ENCODE results near the gene PPIG. TPM values are rescaled to one million over a fixed set of nuclear protein-coding genes. Genes with fewer than 3 reads are reported as not detected.
A peak's percentile ranks its signal among the peaks of the same experiment; 100 is the strongest.
"Not testable (repeated sequence)": the region's sequence is repeated elsewhere in the genome, so short reads cannot be mapped to it uniquely, and the experiment has no call there.

The PPIG gene
- total and polyA plus RNA-seq, 5 donors: 40.4 to 49.4 (median 41.8) TPM

- WGBS: 90% methylated on average over 3 of the region's 3 CpGs
- no peaks in the 10 kb centered on the region for H3K27me3 ChIP-seq (ENCODE audit: control insufficient read depth, insufficient read depth)
- DNase-seq (no peak), ATAC-seq (no peak)
- no peaks in the 10 kb centered on the region for H3K4me1 ChIP-seq (ENCODE audit: control insufficient read depth, insufficient read depth, low read length)
- H3K27ac ChIP-seq (ENCODE audit: low read length): no peak overlapping the region
- no peaks in the 10 kb centered on the region for H3K9me3 ChIP-seq (ENCODE audit: control insufficient read depth, low read length)
- intact Hi-C loops (cut with DNase I): no loop called here
- no peak overlapping the region for H3K4me3 ChIP-seq (ENCODE audit: low read length)
Observed at GRCh38 chr2:169571571-169571970, 12.6 kb upstream of the PPIG start.

- 86% methylated on average over 1 of the region's 1 CpG for WGBS
- no peak for DNase-seq
- no peaks in the 10 kb centered on the region for H3K9me3 ChIP-seq (ENCODE audit: control insufficient read depth, low read length)
- no peak for ATAC-seq
- H3K27ac ChIP-seq (ENCODE audit: low read length): no peak overlapping the region
- intact Hi-C loops (cut with DNase I): no loop called here
- no peaks in the 10 kb centered on the region for H3K27me3 ChIP-seq (ENCODE audit: control insufficient read depth, insufficient read depth)
- no peaks in the 10 kb centered on the region for H3K4me1 ChIP-seq (ENCODE audit: control insufficient read depth, insufficient read depth, low read length)
- H3K4me3 ChIP-seq (ENCODE audit: low read length): no peak overlapping the region
Observed at GRCh38 chr2:169572189-169572588, 12.0 kb upstream of the PPIG start.

DNA sequence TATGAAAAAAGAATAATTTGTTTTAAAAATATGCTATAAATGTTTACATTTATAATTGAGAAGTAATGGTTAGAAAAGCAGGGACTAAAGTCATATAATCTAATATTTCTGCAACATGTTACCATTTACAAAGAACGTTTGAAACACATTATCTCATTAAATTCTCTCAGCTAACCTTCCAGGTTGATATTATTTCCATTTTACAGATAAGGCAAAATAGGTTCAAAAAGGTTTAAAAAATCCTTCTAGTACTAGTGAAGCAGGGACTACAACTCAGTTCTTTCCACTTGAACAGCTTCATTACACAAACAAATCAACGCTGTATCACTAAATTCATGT lies 11.4 kb upstream of the PPIG start:
- H3K4me1 ChIP-seq (ENCODE audit: control insufficient read depth, insufficient read depth, low read length): no peaks in the 10 kb centered on the region
- intact Hi-C loops (cut with DNase I): no loop called here
- H3K27me3 ChIP-seq (ENCODE audit: control insufficient read depth, insufficient read depth): no peaks in the 10 kb centered on the region
- peak overlapping the region; percentile 96 for H3K4me3 ChIP-seq (ENCODE audit: low read length)
- no peak overlapping the region for H3K27ac ChIP-seq (ENCODE audit: low read length)
- ATAC-seq (no peak), DNase-seq (no peak)
- H3K9me3 ChIP-seq (ENCODE audit: control insufficient read depth, low read length): no peaks in the 10 kb centered on the region
- WGBS: 27% methylated on average over 2 of the region's 2 CpGs

GRCh38 chr2:169573160-169573973 lies 10.8 kb upstream of the PPIG start, which contains the start of gene FASTKD1:
Gene FASTKD1 (minus strand): TSS chr2:169573865. CDS start chr2:169572029, 1,836 bp downstream.
- Histone ChIP-seq H3K27ac (ENCODE audit: low read length) (peak within 1 kb of the TSS; percentile 75), H3K27me3 (ENCODE audit: control insufficient read depth, insufficient read depth) (no peaks in the 10 kb centered on the region), H3K9me3 (ENCODE audit: control insufficient read depth, low read length) (no peaks in the 10 kb centered on the region), H3K4me1 (ENCODE audit: control insufficient read depth, insufficient read depth, low read length) (no peaks in the 10 kb centered on the region), H3K4me3 (ENCODE audit: low read length) (peak within 1 kb of the TSS; percentile 96)
- intact Hi-C loops (cut with DNase I): no loop called here
- ATAC-seq (peak; percentile 100), DNase-seq (peak; percentile 92 to 96 (median 95))
- under 1% methylated on average over 33 of the region's 33 CpGs for WGBS

DNA sequence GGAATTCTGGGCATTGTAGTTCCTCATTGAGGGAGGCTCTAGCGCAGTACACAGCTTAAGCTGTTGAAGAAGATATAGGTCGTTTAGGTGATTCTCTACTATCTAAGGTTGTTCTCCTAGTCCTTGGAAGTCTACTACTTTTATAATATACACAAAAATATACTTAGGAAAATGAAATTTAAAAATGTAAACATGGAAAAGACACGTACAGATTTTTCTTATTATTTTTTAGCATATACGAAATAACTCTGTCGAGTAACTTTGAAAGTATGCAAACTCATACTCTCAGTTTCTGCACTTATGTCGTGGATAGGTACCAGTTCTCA lies 10.2 kb upstream of the PPIG start:
- intact Hi-C loops (cut with DNase I): no loop called here
- H3K27ac ChIP-seq (ENCODE audit: low read length): no peak overlapping the region
- no peaks in the 10 kb centered on the region for H3K27me3 ChIP-seq (ENCODE audit: control insufficient read depth, insufficient read depth)
- no peak for DNase-seq
- H3K9me3 ChIP-seq (ENCODE audit: control insufficient read depth, low read length): no peaks in the 10 kb centered on the region
- no peaks in the 10 kb centered on the region for H3K4me1 ChIP-seq (ENCODE audit: control insufficient read depth, insufficient read depth, low read length)
- ATAC-seq: no peak
- 39% methylated on average over 6 of the region's 6 CpGs for WGBS
- H3K4me3 ChIP-seq (ENCODE audit: low read length): peak overlapping the region; percentile 96

- DNase-seq; H3K9me3 ChIP-seq (ENCODE audit: control insufficient read depth, low read length); H3K27ac ChIP-seq (ENCODE audit: low read length); H3K27me3 ChIP-seq (ENCODE audit: control insufficient read depth, insufficient read depth); intact Hi-C loops (cut with DNase I); H3K4me1 ChIP-seq (ENCODE audit: control insufficient read depth, insufficient read depth, low read length); ATAC-seq; H3K4me3 ChIP-seq (ENCODE audit: low read length): not testable (repeated sequence)
- 81% methylated on average over 5 of the region's 5 CpGs for WGBS
Observed at GRCh38 chr2:169574539-169574938, 9.6 kb upstream of the PPIG start.

DNA sequence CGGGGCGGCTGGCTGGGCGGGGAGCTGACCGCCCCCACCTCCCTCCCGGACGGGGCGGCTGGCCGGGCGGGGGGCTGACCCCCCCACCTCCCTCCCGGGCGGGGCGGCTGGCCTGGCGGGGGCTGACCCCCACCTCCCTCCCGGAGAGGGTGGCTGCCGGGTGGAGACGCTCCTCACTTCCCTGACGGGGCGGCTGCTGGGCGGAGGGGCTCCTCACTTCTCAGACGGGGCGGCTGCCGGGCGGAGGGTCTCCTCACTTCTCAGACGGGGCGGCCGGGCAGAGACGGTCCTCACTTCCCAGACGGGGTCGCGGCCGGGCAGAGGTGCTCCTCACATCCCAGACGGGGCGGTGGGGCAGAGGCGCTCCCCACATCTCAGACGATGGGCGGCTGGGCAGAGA lies 8.9 kb upstream of the PPIG start:
- H3K4me1 ChIP-seq (ENCODE audit: control insufficient read depth, insufficient read depth, low read length); ATAC-seq; H3K27ac ChIP-seq (ENCODE audit: low read length); H3K9me3 ChIP-seq (ENCODE audit: control insufficient read depth, low read length); intact Hi-C loops (cut with DNase I); H3K27me3 ChIP-seq (ENCODE audit: control insufficient read depth, insufficient read depth); H3K4me3 ChIP-seq (ENCODE audit: low read length): not testable (repeated sequence)
- WGBS: 91% methylated on average over 33 of the region's 36 CpGs
- DNase-seq: peak in 1 of 3 donors; percentile 58

DNA sequence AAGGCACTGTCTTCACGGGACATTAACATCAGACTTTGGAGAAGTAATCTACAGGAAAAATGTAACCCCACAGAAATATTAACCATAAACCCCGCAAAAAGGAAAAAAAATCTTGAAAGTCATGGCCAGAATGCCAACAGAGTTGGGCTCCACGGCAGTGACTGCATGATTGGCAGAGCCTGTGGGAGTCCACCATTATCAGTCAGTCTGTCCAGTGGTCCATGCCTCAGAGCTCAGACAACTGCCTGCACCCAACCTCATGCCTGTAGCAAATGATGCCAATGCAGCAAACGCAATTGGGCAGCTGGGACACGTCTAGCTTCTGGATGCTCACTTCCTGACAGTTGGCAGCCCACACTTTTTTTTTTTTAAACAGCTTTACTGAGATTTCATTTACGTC lies 5.1 kb upstream of the PPIG start:
- DNase-seq: no peak

GRCh38 chr2:169582552-169583266 lies 1.4 kb upstream of the PPIG start:
- H3K4me1 ChIP-seq (ENCODE audit: control insufficient read depth, insufficient read depth, low read length): not testable (repeated sequence)

More for the DNA sequence above, 5.1 kb upstream of the PPIG start:
- ATAC-seq: no peak
- Histone ChIP-seq H3K27ac (ENCODE audit: low read length) (no peak overlapping the region), H3K27me3 (ENCODE audit: control insufficient read depth, insufficient read depth) (no peaks in the 10 kb centered on the region), H3K9me3 (ENCODE audit: control insufficient read depth, low read length) (no peaks in the 10 kb centered on the region), H3K4me3 (ENCODE audit: low read length) (no peak overlapping the region), H3K4me1 (ENCODE audit: control insufficient read depth, insufficient read depth, low read length) (no peaks in the 10 kb centered on the region)
- 45% methylated on average over 6 of the region's 6 CpGs for WGBS
- intact Hi-C loops (cut with DNase I): no loop called here

GRCh38 chr2:169583518-169583917 lies 633 bp upstream of the PPIG start:
- 95% methylated on average over 5 of the region's 5 CpGs for WGBS
- Histone ChIP-seq H3K4me3 (ENCODE audit: low read length) (peak overlapping the region; percentile 61), H3K4me1 (ENCODE audit: control insufficient read depth, insufficient read depth, low read length) (no peaks in the 10 kb centered on the region), H3K9me3 (ENCODE audit: control insufficient read depth, low read length) (no peaks in the 10 kb centered on the region), H3K27ac (ENCODE audit: low read length) (no peak overlapping the region), H3K27me3 (ENCODE audit: control insufficient read depth, insufficient read depth) (no peaks in the 10 kb centered on the region)
- DNase-seq (no peak), ATAC-seq (no peak)
- intact Hi-C loops (cut with DNase I): no loop called here

More at GRCh38 chr2:169582552-169583266, 1.4 kb upstream of the PPIG start:
- H3K27me3 ChIP-seq (ENCODE audit: control insufficient read depth, insufficient read depth); DNase-seq; intact Hi-C loops (cut with DNase I); H3K27ac ChIP-seq (ENCODE audit: low read length); ATAC-seq; H3K4me3 ChIP-seq (ENCODE audit: low read length); H3K9me3 ChIP-seq (ENCODE audit: control insufficient read depth, low read length): not testable (repeated sequence)
- WGBS: 96% methylated on average over 10 of the region's 10 CpGs

DNA sequence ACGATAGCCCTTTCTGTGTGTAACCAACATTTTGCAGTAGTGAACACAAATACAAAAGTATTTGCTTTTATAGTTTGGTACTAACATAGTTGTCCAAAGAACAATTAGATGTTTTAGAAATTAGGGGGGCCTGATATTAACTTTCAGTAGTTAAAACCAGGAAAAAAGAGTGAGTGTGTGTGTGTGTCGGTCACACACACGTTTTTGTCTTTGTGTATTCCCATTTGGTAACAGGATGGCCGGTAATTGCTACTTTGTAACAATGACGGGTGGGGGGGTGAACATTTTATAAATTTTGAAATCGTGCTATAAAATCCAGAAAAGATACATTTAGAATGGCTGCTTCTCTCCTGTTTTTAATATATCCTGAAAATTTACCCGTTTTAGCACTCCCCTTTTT lies 1.5 kb downstream of the PPIG start:
- no peaks in the 10 kb centered on the region for H3K4me1 ChIP-seq (ENCODE audit: control insufficient read depth, insufficient read depth, low read length)
- peak overlapping the region; percentile 61 for H3K4me3 ChIP-seq (ENCODE audit: low read length)
- H3K9me3 ChIP-seq (ENCODE audit: control insufficient read depth, low read length): no peaks in the 10 kb centered on the region
- intact Hi-C loops (cut with DNase I): no loop called here
- H3K27me3 ChIP-seq (ENCODE audit: control insufficient read depth, insufficient read depth): no peaks in the 10 kb centered on the region
- ATAC-seq (no peak), DNase-seq (no peak)
- 18% methylated on average over 7 of the region's 7 CpGs for WGBS
- H3K27ac ChIP-seq (ENCODE audit: low read length): no peak overlapping the region

Data from right cardiac atrium (tissue), 5 donors.